Activated T-cell treated with anti-CD3 and anti-CD28 coated beads for 4 hours (primary cell): ENCODE measurements around the gene SH3PXD2A.
A peak's percentile ranks its signal among the peaks of the same experiment; 100 is the strongest.

Source experiments
- DNase-seq: peaks from one replicate; pipeline ENCODE4 v3.0.0-alpha.2; 2020

Gene SH3PXD2A

GRCh38 chr10:103595933-103596726, 259.2 kb downstream of the SH3PXD2A start:
- no peak for DNase-seq

- no peak for DNase-seq
These were observed 262.3 kb downstream of the SH3PXD2A start for GRCh38 chr10:103593022-103593570.

- DNase-seq = peak; percentile 21
These were observed 263.0 kb downstream of the SH3PXD2A start for GRCh38 chr10:103592186-103593021.

GRCh38 chr10:103590744-103591291, 264.6 kb downstream of the SH3PXD2A start:
- DNase-seq = no peak

GRCh38 chr10:103590060-103590459, 265.3 kb downstream of the SH3PXD2A start:
- no peak for DNase-seq

GRCh38 chr10:103589074-103589630, 266.2 kb downstream of the SH3PXD2A start:
- no peak for DNase-seq

- no peak for DNase-seq
These were observed 268.3 kb downstream of the SH3PXD2A start for GRCh38 chr10:103587073-103587472.

GRCh38 chr10:103585011-103585405, 270.4 kb downstream of the SH3PXD2A start:
- no peak for DNase-seq

- DNase-seq = peak; percentile 57
These were observed 271.0 kb downstream of the SH3PXD2A start for GRCh38 chr10:103584216-103585010.

GRCh38 chr10:103583871-103584215, 271.5 kb downstream of the SH3PXD2A start:
- DNase-seq = no peak

- DNase-seq = no peak
These were observed 272.8 kb downstream of the SH3PXD2A start for GRCh38 chr10:103582331-103583123.

GRCh38 chr10:103581499-103581898, 273.9 kb downstream of the SH3PXD2A start:
- DNase-seq = no peak

GRCh38 chr10:103580430-103580829, 274.9 kb downstream of the SH3PXD2A start:
- DNase-seq = no peak

GRCh38 chr10:103580011-103580410, 275.4 kb downstream of the SH3PXD2A start:
- DNase-seq = no peak

GRCh38 chr10:103578782-103579382, 276.5 kb downstream of the SH3PXD2A start:
- DNase-seq = no peak

- DNase-seq = no peak
These were observed 278.5 kb downstream of the SH3PXD2A start for GRCh38 chr10:103576862-103577261.

GRCh38 chr10:103576076-103576471, 279.3 kb downstream of the SH3PXD2A start:
- DNase-seq = no peak

GRCh38 chr10:103575416-103576075, 279.8 kb downstream of the SH3PXD2A start:
- no peak for DNase-seq

GRCh38 chr10:103574097-103575061, 281.0 kb downstream of the SH3PXD2A start:
- DNase-seq = no peak
